Kidney capillary endothelial cell (primary cell): Measurements from ENCODE around the gene INTS1.
"Not testable (repeated sequence)": the region's sequence is repeated elsewhere in the genome, so short reads cannot be mapped to it uniquely, and the experiment has no call there.

Source experiments
- DNase-seq: peaks from one replicate; pipeline ENCODE4 v3.0.0-alpha.2; 2018; ENCODE audit warnings: low spot score

Gene INTS1

GRCh38 chr7:1460821-1461645, 43.2 kb downstream of the INTS1 start:
- DNase-seq = no peak

- no peak for DNase-seq
Measured at GRCh38 chr7:1459920-1460820, 44.0 kb downstream of the INTS1 start.

DNA sequence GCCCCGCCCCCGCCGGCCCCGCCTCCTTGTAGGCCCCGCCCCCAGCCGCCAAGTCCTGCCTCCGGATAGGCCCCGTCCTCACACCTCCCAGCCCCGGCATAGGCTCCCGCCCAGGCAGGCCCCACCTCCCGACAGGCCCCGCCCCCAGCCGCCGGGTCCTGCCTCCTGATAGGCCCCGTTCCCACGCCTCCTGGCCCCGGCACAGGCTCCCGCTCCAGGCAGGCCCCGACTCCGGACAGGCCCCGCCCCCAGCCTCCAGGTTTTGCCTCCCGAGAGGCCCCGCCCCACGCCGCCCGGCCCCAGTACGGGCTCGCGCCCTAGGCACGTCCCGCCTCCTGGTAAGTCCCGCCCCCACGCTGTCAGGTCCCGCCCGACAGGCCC, 44.7 kb downstream of the INTS1 start:
- peak; percentile 98 for DNase-seq

DNA sequence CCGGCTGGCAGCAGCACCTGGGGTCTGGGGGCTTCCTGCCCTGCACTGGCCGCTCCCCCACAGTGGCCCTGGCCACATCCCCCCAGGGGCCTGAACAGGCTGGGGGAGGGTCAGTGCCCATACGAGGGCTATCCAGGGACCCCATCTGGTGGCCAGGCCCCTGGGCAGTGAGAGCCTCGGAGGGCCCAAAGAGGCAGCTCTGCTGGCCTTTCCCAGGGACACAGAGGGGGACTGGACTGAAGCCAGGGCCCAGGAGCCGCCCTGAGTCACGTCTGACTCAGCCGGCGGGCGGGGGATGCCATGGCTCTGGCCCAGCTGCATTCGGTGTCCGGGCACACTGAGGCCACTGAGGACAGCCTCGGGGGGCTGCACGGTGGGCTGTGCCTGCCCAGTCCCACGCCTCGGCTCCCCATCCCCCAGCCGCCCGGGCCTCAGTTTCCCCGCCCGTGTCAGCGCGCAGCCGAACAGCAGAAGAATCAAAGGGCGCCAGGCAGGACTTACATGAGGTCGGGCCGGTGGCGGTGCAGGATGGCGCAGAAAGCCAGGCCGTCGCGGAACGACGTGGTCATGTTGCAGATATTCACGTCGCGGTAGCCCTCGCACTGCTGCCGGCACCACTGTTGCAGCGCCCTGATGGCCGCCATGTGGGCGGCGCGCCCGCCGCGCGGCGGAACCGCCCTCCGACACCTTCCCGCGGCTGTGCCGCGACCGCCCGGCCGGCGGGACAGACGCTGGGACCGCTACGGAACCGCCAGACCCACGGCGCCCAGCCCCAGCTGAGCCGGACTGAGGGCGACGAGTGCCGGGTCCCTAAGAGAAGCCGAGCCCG, 45.3 kb downstream of the INTS1 start, which contains the start of gene MICALL2:
Gene MICALL2, minus strand, starts transcription at position 788 of the 829 bp plus-strand sequence. Its CDS starts 144 bp downstream, at position 644.
- DNase-seq = peak; percentile 88

GRCh38 chr7:1457949-1458682, 46.1 kb downstream of the INTS1 start:
- DNase-seq = no peak

GRCh38 chr7:1457059-1457948, 46.9 kb downstream of the INTS1 start:
- no peak for DNase-seq

- no peak for DNase-seq
Measured at GRCh38 chr7:1455955-1456354, 48.2 kb downstream of the INTS1 start.

DNA sequence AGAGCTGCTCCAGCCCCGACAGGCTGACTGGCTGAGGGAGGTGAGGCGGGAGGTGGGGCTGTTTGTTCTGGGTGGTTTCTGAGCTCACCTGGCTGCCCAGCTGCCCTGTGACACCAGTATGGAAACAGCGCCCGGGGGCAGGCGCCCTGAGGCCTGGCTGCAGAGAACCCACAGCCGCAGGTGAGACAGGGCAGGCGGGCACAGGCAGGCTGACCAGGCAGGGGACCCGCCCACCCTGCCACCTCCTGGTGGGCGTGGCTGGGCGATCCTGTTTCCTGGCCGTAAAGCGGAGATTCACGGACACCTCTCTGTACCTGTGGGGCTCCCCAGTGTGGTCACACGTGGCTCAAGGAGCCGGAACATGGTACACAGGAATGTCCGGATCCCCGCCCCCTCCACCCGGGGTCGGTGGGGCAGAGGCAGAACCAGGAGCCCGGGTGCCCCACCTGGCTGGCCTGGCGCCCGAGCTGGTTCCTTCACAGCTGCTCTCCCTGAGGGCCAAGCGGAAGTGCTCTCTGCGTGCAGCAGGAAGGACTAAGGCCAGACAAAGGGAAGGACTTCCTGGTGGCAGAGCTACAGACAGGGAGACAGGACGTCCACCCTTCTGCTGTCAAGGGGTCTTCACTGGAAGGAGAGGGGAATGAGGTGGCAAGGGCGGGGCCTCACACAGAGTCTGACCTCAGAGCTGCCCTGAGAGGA, 48.8 kb downstream of the INTS1 start:
- peak; percentile 93 for DNase-seq

- no peak for DNase-seq
Measured at GRCh38 chr7:1454542-1454941, 49.6 kb downstream of the INTS1 start.

DNA sequence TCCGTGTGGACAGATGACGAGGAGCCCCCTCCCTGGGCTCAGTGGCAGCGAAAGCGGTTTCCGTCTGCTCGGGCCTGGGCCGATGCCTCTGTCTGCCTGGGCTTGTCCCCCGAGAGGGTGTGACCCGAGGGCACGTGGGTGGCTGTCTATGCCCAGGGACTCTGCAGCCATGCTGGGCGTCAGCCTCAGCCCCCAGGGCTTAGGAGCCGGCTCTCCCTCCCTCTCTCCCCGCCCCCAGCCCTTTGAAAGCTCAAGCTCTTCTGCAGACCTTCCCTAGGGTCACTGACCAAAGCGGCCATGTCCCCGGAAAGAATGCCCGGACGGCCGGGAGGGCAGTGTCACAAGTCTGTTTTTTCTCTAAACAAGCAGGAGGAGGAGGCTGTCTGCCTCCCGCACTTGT, 52.0 kb downstream of the INTS1 start:
- DNase-seq = no peak

DNA sequence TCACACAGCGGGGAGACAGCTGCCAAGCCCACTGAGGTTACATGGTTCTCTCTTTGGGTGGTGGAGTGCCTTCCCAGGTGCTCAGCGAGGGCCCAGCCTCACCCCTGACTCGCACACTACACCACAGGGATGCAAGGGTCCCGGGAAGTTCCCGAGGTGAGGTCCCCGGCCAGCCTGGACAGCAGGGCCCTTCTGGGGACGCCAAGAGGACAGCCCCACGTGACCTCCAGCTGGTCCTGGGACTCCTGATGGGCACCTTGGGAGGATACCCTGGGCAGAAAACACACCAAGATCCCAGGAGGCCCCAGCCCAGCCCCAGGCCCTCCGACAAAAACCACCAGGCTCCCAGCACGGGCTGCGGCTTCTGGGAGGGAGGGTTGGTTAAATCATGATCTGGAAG, 53.2 kb downstream of the INTS1 start:
- DNase-seq = no peak

GRCh38 chr7:1450431-1450830, 53.8 kb downstream of the INTS1 start:
- no peak for DNase-seq

GRCh38 chr7:1449951-1450350, 54.2 kb downstream of the INTS1 start:
- no peak for DNase-seq

DNA sequence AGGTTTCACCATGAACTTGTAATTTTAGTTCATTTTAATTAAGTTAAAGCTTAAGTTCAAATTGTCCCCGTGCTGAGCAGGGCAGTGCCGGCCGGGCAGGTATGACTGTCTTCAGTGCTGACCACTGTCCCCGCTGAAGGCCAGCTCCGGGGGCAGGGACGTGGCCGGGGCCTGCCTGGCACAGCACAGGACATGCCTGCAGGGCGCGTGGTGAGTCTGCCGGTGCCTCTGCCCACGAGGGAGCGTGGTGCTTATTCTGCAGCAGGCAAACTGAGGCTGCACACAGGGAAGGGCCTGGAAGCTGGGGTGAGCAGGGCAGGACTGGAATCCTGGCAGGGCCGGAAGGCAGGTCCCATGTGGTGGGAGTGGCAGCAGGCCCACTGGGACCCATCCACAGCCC, 54.7 kb downstream of the INTS1 start:
- DNase-seq = no peak

GRCh38 chr7:1448958-1449357, 55.2 kb downstream of the INTS1 start:
- DNase-seq = no peak

DNA sequence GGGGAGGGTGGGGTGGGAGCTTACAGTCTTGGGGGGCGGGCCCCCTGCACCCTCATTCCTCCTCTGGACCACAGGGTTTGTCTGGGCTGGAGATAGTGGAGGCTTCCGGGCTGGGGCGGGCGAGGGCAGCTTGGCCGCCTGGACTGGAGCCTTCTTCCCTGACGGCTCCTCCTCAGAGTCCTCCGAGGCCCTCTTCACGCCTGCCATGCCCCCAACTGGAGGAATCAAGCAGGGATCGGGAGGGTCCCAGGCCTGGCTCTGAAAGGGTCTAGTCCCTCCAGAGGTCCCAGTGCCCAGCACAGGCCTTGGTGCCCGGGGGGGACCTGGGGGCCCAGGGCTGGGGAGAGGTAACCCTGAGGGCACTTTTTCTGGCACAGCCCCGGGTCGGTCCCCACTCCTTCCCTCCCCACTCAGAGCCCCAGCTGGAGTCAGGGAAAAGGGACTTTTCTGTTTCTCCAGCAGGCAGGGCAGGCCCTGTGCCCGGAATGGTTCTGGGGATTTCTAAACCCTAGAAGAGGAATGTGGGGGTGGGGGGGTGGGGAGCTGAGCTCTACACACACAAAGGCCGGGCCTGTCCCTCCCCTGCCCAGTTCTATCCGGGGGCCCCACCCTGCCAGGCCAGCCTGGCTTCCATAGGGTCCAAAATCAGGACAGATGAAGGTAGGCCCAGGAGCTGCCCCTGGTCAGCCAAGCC, 56.5 kb downstream of the INTS1 start:
- no peak for DNase-seq

DNA sequence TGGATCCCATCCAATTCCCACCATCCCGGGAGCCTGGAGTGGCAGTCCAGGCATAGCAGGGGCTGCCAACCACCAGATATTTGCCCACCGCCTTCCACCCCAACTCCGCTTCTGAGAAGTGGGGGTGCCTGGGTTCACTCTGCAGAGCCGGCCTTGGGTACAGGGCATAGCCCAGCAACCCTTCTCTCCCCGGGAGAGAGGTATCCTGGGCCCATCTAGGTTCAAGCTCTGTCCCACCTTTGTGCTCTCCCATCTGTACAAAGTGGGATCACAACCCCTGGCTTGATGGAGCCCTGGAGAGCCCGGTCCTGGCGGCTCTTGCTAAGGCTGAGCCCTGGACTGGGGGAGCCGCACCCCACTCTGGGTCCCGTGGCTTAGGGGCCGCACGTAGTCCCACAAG, 57.1 kb downstream of the INTS1 start:
- DNase-seq = no peak

GRCh38 chr7:1446620-1447032, 57.6 kb downstream of the INTS1 start:
- DNase-seq = no peak

DNA sequence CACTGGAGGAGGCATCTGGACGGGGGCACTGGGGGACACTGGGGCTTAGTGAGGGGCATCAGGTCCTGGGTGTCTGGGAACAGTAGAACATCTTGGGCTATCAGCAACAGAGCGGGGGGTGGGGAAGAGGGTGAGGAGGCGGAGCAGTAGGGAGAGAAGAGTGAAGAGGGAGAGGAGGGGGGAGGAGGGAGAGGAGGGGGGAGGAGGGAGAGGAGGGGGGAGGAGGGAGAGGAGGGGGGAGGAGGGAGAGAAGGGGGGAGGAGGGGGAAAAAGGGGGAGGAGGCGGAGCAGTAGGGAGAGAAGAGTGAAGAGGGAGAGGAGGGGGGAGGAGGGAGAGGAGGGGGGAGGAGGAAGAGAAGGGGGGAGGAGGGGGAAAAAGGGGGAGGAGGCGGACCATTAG, 58.2 kb downstream of the INTS1 start:
- DNase-seq = not testable (repeated sequence)
